SK-N-MC (cell line): Measurements from ENCODE around the gene ANO6.

Source experiments
- DNase-seq: peaks from one replicate; pipeline ENCODE4 v3.0.0-alpha.2; 2011; ENCODE audit warnings: low read depth, low spot score
- H3K27ac ChIP-seq: fragments of 200-600 bp; sonication (generic); 2 replicates; pipeline ENCODE4 v1.5.1; 2016; ENCODE audit warnings: mixed run types
- H3K36me3 ChIP-seq: fragments of 200-600 bp; sonication (generic); 2 replicates; pipeline ENCODE4 v1.6.1; 2017; ENCODE audit warnings: antibody characterized with exemption, low read length, mixed read lengths; ENCODE audit not compliant: insufficient read depth
- H3K4me3 ChIP-seq: fragments of 200-600 bp; sonication (generic); 2 replicates; pipeline ENCODE4 v1.5.1; 2016
- H3K9ac ChIP-seq: fragments of 200-600 bp; sonication (generic); 2 replicates; pipeline ENCODE4 v1.8.0; 2017; ENCODE audit warnings: mixed run types, mixed read lengths; ENCODE audit not compliant: insufficient read length
- H3K9me3 ChIP-seq: fragments of 200-600 bp; sonication (generic); 2 replicates; pipeline ENCODE4 v1.6.1; 2017; ENCODE audit warnings: low read depth, mild to moderate bottlenecking, antibody characterized with exemption, low read length, moderate library complexity, mixed read lengths
- EZH2 ChIP-seq: fragments of 200-600 bp; sonication (generic); IDR thresholded peaks from one replicate; pipeline ENCODE4 v1.6.1; 2017; ENCODE audit warnings: antibody characterized with exemption
- FOXP2 ChIP-seq: optimal IDR thresholded peaks from 2 replicates; pipeline ENCODE3; 2011; ENCODE audit warnings: mild to moderate bottlenecking, moderate library complexity; ENCODE audit not compliant: insufficient read depth; ENCODE audit errors: extremely low read length, control extremely low read depth
- POLR2AphosphoS5 ChIP-seq: IDR thresholded peaks from 2 replicates; pipeline ENCODE4 v1.6.1; 2012; ENCODE audit warnings: mild to moderate bottlenecking, low read depth, low read length, borderline replicate concordance

ANO6 gene

DNA sequence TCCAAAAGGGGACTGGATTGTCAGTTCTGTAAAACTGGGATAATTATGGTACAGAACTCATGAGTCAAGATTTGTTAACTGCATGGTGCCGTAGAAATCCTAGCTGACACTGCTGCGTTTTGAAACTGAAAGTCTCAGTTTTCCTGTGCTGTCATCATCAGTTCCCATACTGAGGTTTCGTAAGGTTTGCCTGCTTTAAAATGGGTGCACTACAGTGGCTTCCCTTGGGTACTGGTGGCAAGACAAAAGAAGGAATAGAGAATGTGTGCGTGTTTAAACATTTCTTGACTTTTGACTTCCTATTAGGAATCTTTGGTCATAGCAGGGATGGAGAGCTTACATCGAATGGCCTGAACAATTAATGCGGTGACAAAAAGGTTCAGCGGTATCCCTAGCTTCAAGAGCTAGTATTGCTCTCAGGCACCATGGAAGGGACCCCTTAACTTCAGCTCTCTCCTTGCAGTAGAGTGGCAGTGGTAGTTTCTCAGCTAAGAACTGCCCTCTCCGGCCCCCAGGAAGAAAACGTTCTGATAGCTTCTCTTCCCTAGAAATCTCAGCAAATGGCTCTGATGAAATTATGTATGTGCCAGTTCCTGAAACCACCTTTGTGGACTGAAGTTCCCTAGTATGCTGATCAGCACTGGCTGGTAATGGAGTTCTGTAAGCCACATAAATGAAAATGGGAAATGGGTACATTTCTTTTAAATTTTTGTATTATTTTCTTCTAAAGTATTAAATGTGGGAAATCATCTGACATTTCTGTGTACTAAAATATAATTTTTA lies 28.9 kb downstream of the ANO6 start:
- no peak overlapping the region for H3K9ac ChIP-seq
- no peak for TF ChIP-seq POLR2AphosphoS5
- TF ChIP-seq EZH2, result no peak
- TF ChIP-seq FOXP2, result no peak
- no peaks in the 10 kb centered on the region; the same call in 1 of the 2 replicates for H3K36me3 ChIP-seq
- no peaks in the 10 kb centered on the region for H3K9me3 ChIP-seq
- H3K4me3 ChIP-seq, result no peak overlapping the region
- no peak for DNase-seq
- no peak overlapping the region for H3K27ac ChIP-seq

DNA sequence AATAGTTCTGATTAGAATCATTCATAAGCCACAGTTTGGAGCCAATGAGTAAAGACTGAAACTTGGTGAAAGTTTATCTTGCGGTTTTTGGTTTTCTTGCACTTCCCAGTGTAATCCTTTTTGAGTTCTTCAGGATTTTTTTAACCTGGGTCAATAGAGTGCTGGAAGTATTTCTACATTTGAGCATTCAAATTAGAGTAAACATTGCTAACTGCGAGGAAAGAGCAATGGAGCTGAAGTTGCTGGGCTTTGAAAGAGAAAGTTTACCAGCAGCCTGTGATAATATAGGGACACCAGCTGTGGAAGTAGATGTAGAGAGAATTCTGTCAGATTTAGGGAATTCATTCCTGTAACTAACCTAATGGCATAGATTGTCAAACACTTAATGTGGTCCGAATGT lies 30.3 kb downstream of the ANO6 start:
- no peak for TF ChIP-seq POLR2AphosphoS5
- no peak for TF ChIP-seq EZH2
- TF ChIP-seq FOXP2, result no peak
- H3K36me3 ChIP-seq, result peaks cover 4% of the 10 kb centered on the region; the same call in 1 of the 2 replicates
- no peak overlapping the region for H3K9ac ChIP-seq
- no peak for DNase-seq
- H3K4me3 ChIP-seq, result no peak overlapping the region
- no peak overlapping the region for H3K27ac ChIP-seq
- no peaks in the 10 kb centered on the region for H3K9me3 ChIP-seq

DNA sequence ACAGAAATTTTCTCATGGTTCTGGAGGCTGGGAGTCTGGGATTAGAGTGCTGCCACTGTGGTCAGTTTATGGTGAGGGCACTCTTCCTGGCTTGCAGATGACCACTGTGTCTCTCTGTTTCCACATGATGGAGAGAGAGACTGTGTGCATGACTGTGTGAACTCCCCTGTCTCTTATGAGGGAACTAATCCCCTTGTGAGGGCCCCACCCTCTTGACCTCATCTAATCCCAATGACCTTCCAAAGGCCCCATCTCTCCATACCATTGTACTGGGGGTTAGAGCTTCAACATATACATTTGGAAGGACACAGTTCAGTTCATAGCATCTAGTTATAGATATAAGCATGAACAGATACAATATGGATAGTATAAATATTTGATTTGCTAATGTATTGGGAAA lies 31.7 kb downstream of the ANO6 start:
- H3K27ac ChIP-seq, result no peak overlapping the region
- H3K9ac ChIP-seq, result no peak overlapping the region
- DNase-seq, result no peak
- 0 out of 2 replicates have a peak, but pooled peaks cover 4% of the 10 kb centered on the region for H3K36me3 ChIP-seq
- no peak for TF ChIP-seq FOXP2
- TF ChIP-seq EZH2, result no peak
- TF ChIP-seq POLR2AphosphoS5, result no peak
- no peaks in the 10 kb centered on the region for H3K9me3 ChIP-seq
- no peak overlapping the region for H3K4me3 ChIP-seq

DNA sequence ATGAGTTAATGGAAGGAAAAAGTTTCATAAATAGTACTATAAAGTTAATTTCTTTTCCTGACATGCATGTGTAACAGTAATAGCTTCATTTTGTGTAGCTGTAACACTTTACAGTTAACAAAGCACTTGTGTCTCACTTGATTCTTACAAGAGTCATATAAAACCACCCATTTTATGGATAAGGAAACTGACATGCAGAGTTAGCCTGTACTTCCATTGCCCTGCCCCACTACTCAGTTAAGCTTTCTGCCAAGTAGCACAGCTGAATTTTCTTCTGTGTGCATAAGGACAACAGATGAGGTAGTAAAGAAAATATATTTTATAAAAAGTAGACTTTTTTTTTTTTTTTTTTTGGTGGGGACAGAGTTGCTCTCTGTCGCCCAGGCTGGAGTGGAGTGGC lies 32.2 kb downstream of the ANO6 start:
- Histone ChIP-seq H3K4me3 (no peak overlapping the region), H3K27ac (no peak overlapping the region), H3K9ac (no peak overlapping the region), H3K9me3 (no peaks in the 10 kb centered on the region), H3K36me3 (0 out of 2 replicates have a peak, but pooled peaks cover 4% of the 10 kb centered on the region)
- DNase-seq, result no peak
- TF ChIP-seq EZH2 (no peak), FOXP2 (no peak), POLR2AphosphoS5 (no peak)

DNA sequence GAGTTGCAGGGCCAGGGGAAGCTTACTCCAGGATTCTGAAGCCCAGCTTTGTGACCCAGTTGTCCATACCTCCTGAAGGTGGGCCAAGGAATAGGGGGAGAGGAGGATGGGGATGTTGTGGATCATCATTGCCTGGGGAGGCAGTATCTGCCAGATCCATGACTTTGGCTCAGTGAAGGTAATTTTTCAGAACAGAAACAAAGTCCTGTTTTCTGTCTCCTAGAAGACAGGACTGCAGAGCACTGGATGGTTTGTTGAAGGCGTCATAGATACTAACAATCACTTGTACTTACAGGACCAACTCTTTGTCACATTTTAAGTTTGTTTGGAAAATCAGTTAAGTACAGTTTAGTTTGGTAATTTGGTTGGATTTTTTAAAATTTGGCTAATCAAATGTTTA lies 38.4 kb downstream of the ANO6 start:
- Histone ChIP-seq H3K9me3 (no peaks in the 10 kb centered on the region), H3K27ac (no peak overlapping the region), H3K9ac (no peak overlapping the region), H3K4me3 (no peak overlapping the region), H3K36me3 (0 out of 2 replicates have a peak, but pooled peaks cover 4% of the 10 kb centered on the region)
- TF ChIP-seq FOXP2, result no peak
- TF ChIP-seq EZH2, result no peak
- no peak for TF ChIP-seq POLR2AphosphoS5
- DNase-seq, result no peak

DNA sequence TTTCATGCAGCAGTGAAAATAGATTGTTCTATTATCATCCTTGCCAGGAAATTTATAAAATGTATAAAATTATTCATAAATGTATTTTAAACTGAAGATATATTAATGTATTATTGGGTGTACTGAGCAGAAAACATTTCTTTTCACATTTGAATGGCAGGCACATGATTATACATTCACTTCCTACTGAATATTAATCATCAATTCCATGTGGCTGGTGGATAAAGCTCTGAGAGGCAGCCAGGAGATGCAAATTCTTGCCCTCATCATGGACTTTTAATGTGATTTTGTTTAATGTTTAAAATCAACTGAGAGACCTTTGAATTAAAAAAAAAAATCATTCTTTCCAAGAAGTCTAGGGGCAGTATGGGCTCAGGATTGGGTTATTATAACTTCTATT lies 40.8 kb downstream of the ANO6 start:
- no peak overlapping the region for H3K9ac ChIP-seq
- no peaks in the 10 kb centered on the region for H3K36me3 ChIP-seq
- TF ChIP-seq EZH2, result no peak
- TF ChIP-seq POLR2AphosphoS5, result no peak
- TF ChIP-seq FOXP2, result no peak
- DNase-seq, result no peak
- no peak overlapping the region for H3K4me3 ChIP-seq
- no peak overlapping the region for H3K27ac ChIP-seq
- H3K9me3 ChIP-seq, result no peaks in the 10 kb centered on the region

DNA sequence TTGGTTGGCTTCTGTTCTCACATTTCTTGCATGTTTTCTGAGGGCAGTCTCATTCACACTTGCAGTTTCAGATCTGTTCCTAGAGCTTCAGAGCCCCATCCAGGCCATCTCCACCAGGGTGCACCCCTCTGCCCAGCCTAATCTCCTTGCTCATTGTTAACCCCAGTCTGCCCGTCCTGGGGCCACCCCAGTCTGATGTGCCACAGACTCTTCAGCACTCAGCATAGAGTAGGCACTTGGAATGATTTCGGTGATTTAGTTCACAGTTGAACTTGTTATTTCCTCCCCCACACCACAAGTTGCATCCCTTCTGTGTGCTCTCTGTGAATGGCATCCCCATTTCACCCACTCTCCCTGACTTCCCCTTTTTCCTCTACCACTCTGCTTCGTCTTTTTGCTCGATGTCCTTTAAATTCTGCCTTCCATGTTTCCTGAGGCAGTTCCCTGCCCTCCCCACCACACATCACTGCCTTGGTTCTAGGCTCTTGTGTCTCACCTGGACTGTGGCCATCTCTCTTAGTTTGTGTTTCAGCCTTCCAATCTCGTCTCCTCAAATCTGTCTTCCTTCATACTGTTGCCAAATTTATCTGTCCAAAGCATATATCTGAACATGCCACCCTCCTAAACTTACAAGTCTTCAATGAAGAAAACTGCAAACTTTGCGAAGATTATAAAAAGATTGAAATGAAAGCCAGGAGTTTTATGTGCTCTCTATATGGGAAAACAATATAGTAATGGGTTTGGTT lies 41.5 kb downstream of the ANO6 start:
- no peak for DNase-seq
- no peak overlapping the region for H3K27ac ChIP-seq
- TF ChIP-seq EZH2 (no peak), FOXP2 (no peak), POLR2AphosphoS5 (no peak)

DNA sequence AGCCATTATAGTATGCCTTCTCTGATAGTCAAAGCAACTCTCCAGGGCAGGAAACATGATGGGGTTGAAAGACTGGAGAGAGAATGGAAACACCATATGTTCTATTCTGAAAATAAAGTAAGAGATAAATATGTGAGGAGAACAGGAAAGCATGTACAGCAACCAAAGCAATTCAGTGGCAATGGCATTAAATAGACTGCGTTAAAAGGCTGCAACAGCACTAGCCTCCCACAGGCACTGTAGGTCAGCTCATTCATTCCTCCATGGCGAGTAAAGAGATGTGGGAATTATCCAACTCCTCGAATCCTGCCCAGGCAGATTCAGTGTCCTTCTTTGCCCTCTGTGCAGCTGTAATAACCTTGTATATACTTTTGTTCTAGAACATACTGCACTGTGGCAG lies 43.8 kb downstream of the ANO6 start:
- Histone ChIP-seq H3K27ac (peak overlapping the region; percentile 81), H3K4me3 (peak overlapping the region; percentile 55), H3K9ac (no peak overlapping the region)

More for the DNA sequence above, 41.5 kb downstream of the ANO6 start:
- no peaks in the 10 kb centered on the region for H3K36me3 ChIP-seq
- no peak overlapping the region for H3K9ac ChIP-seq
- H3K9me3 ChIP-seq, result no peaks in the 10 kb centered on the region
- H3K4me3 ChIP-seq, result no peak overlapping the region

DNA sequence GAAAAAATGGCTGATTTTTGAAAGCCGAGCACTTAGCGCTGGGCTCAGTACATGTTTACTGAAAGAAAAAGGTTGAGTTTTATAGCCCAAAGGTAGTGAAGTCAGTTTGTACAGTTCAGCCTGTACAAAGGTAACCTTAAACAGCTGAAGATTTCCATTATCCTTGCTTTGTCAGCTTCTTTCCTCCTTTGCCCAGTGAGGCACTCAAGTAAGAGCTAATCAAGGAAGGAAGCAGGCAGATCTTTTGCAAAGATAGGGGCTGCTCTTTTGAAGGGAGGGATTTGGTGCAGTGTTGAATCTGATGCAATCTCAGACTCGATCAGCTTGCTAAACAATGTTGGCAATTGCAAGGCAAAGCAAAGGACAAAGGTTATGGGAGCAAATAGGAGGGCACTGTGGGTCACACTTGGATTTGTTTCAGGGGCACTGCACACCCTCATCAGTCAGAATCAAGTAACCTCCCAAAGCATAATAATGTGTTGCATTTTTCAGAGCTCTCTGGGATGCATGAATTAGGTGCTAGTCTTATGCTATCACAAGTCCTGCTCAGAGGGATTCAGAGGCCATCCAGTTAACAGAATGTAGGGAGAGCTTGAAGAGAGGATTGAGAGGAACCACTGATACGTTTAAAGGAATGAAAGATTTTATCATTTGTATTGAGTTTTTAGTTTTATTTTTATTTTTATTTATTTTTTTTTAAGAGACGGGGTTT lies 44.4 kb downstream of the ANO6 start:
- TF ChIP-seq POLR2AphosphoS5 (peak; percentile 45; the same call in 1 of the 2 replicates), EZH2 (no peak)
- Histone ChIP-seq H3K9ac (no peak overlapping the region), H3K27ac (peak overlapping the region; percentile 81), H3K4me3 (peak overlapping the region; percentile 55), H3K9me3 (no peaks in the 10 kb centered on the region), H3K36me3 (no peaks in the 10 kb centered on the region)
- peak; percentile 20 for DNase-seq

More for the DNA sequence above, 43.8 kb downstream of the ANO6 start:
- no peaks in the 10 kb centered on the region for H3K36me3 ChIP-seq
- TF ChIP-seq POLR2AphosphoS5 (no peak), FOXP2 (no peak), EZH2 (no peak)
- no peaks in the 10 kb centered on the region for H3K9me3 ChIP-seq
- DNase-seq, result no peak
